DOHH2 (cell line): ENCODE measurements around the gene DHRS7B.

ENCODE experiments used
- CTCF ChIP-seq: fragments of 200-600 bp; sonication (generic); IDR thresholded peaks from one replicate; pipeline ENCODE4 v1.5.1; 2014; ENCODE audit warnings: antibody characterized with exemption, mild to moderate bottlenecking, low read depth, low read length; ENCODE audit not compliant: poor library complexity, severe bottlenecking
- EZH2phosphoT487 ChIP-seq: fragments of 200-600 bp; sonication (generic); IDR thresholded peaks from 2 replicates; pipeline ENCODE4 v1.6.1; 2017; ENCODE audit warnings: borderline replicate concordance, mild to moderate bottlenecking, antibody characterized with exemption, low read length, moderate library complexity, mixed read lengths

GRCh38 chr17:21199311-21199710 is 72.5 kb downstream of the DHRS7B start:
- no peak for TF ChIP-seq CTCF
- no peak for TF ChIP-seq EZH2phosphoT487
